HG03175 (cell line): ENCODE measurements around the gene USP26.
"Not testable (repeated sequence)": the region's sequence is repeated elsewhere in the genome, so short reads cannot be mapped to it uniquely, and the experiment has no call there.

Source experiments
- ATAC-seq: cut with Tn5 transposase; IDR thresholded peaks from one replicate; pipeline ENCODE4 v1.9.1; 2021; ENCODE audit warnings: mild to moderate bottlenecking, moderate library complexity; ENCODE audit not compliant: unreplicated experiment

Gene USP26

DNA sequence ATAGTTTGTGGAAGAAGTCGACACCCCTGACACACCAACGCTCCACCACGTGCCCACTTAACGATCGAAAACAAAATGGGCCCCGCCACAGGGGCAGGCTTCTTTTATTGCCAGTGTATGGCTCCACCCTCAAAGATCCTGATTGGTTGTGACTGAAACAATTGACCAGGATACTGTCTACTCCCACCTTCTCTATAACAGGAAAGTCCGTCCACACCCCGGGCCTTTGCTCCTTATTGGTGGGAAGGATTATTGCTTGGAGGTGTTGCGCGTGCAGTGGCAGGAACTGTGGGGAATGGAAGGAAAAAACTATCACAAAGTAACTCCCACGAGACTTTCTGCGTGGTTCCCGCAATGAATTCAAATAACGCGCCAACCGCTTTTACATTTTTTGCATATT lies at the start of gene USP26:
USP26 (minus strand) TSS at position 79 of the 400 bp plus-strand sequence. CDS start 68,889 bp downstream, outside the sequence.
- no peak for ATAC-seq

DNA sequence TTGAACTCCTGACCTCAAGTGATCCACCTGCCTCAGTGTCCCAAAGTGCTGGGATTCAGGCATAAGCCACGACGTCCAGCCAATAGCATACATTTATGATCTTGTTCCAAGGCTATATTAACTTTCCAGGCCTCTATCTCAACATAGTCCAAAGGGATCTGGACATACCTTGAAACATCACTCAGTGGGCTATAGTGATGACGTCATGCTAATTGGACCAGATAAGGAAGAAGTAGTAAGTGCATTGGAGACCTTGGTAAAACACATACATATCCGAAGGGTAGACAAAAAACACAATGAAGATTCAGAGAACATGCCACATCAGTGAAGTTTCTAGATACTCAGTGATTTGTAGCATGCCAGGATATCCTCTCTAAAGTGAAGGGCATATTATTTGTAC lies 37.4 kb upstream of the USP26 start:
- ATAC-seq = no peak

DNA sequence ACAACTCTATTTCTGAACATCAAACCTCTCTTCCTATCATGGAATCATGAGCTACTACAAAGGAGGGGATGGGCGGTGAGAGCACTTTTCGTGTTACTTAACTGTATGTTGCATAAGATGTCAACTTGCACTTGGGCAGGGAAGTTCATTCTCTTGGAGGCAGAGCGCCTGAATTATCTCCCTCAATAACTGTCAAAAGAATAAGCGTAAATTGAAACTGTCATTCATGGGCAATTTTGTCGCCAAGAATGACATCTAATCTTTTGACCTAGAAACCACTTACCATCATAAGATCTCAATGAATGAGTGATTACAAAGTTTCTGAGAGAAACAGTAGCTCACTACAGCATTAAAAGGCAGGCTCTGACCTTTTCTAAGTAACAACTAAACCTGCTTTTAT lies 23.5 kb upstream of the USP26 start:
- ATAC-seq = no peak

DNA sequence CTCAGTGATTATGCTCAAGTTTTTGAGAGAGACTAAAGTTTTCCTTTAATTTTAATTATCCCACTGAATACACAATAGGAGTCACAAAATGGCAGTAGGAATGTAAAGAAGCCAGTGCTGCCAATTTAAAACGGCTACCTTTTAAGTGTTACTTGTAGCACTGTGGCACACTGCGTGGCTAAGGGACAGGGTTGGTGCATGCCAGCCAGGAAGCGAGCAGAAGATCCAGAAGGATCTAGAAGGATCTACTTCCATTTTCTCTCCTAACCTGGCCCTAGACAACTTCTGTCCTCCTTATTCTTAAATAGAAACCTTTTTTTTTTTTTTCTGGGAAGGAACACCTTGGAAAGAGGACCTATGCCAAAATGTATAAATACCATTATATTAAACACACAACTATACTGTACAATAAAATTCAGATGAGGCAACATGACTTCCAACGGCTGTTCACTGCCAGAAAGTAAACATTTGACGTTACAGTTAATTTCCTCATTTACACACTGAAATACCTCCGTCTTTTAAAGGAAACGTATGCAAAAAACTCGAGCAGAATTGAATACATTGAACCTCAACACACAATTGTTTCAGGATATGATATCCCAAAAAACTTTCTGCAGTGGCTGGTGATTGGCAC lies 2.7 kb downstream of the USP26 start:
- ATAC-seq = no peak

DNA sequence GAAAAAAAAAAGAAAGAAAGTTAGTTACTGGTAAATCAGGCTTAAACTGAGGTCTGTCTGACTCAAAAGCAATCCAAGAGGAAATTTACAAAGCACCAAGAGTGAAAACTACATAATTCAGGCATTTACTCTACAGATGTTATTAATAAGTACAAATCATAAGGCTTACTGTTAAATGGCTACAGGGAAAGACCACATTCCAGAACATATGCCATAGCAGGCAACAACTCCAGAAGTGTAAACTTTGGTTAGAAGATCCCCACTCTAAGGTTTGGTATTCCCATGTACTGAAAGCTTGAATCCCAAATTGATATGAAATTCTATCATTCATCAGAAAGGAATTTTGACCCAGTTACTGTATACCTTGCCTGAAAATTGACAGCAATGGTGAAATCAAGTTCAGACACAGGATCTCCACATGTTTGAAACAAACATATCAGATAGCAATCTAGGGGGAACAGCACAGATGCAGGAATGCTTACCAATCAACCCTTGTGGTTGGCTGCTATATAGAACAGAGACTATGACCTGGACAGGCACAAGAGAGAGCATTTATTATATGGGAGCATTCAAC lies 6.6 kb downstream of the USP26 start:
- ATAC-seq = no peak

DNA sequence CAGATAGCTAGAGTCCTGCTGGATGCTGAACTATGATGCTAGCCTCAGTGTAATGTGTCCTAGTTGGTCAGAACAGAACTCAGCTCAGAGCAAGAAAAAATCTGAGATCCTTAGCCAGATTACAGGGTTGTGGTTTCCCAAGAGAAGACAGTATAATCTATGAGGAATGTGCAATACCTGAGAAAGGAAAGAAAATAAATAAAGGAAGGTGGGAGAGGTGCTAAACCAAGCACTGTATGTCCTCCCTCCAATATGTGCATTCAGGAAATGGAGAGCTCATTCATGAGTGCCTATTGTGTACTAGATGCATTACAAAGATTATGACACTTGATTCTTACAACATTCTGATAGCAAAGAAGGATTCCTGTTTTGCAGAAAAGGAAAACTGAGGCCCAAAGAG lies 7.5 kb downstream of the USP26 start:
- no peak for ATAC-seq

DNA sequence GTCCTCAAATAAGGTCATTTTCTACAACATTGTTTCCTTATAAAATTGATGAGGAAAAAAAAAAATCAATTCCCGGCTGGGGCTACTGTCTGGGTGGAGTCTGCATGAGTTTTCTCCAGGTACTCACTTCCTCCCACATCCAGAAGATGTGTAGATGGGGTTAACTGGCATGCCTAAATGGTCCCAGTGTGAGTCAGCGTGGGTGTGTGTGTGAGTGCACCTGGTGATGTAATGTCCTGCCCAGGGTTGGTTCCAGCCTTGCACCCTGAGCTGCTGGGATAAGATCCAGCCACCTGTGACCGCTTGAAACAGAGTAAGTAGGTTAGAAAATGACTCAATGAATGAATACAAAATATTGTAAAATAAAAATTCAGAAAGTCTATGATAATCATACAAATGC lies 11.1 kb downstream of the USP26 start:
- no peak for ATAC-seq

DNA sequence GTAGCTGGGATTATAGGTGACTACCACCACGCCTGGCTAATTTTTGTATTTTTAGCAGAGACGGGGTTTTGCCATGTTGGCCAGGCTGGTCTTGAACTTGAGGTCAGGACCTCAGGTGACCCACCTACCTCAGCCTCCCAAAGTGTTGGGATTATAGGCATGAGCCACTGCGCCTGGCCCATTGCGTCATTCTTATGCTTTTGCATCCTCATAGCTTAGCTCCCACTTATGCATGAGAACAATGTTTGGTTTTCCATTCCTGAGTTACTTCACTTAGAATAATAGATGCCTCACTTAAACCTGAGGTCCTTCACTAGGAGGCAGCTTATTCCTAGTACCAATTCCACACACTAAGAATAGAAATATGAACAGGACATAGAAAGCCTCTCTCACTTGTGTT lies 11.9 kb downstream of the USP26 start:
- not testable (repeated sequence) for ATAC-seq

GRCh38 chrX:133083899-133084298 lies 13.0 kb downstream of the USP26 start:
- no peak for ATAC-seq

DNA sequence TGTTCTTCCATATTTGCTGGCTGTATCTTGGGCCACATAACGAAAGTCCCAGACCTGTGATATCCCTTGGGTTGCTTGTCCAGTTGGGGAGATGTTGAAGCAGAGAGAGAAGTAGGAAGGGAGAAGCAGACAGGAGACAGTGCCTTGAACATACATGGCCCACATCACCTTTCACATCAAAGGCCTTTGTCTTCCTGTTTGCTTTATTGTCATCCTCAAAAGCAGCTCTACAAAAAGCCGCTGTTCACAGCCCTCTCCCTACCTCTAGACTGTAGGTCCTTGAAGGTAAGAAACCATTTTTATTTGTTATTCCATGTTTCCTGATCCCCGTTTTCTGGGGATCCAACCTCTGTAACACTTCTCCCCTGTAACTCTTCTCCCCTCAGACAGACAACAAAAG lies 14.9 kb downstream of the USP26 start:
- no peak for ATAC-seq

- not testable (repeated sequence) for ATAC-seq
Observed at GRCh38 chrX:133077856-133078255, 19.1 kb downstream of the USP26 start.

DNA sequence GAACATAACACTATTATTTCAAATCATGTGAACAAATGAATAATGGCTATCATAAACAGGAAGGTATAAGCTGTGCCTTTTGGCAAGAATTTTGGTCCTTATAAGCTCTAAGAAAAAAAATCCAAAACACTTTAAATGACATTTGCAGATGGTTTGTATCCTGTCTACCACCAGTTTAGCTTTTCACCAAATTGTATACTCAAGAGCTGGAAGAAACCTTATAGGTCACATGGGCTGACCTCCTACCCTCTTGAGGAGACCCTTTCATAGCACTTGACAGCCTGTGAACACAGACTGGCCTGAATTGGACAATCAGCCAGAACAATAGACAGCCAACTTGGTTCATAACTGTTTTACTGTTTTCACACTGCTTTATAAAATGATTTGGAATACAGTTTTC lies 24.3 kb downstream of the USP26 start:
- no peak for ATAC-seq

- ATAC-seq = no peak
Observed at GRCh38 chrX:133068461-133068860, 28.4 kb downstream of the USP26 start.

DNA sequence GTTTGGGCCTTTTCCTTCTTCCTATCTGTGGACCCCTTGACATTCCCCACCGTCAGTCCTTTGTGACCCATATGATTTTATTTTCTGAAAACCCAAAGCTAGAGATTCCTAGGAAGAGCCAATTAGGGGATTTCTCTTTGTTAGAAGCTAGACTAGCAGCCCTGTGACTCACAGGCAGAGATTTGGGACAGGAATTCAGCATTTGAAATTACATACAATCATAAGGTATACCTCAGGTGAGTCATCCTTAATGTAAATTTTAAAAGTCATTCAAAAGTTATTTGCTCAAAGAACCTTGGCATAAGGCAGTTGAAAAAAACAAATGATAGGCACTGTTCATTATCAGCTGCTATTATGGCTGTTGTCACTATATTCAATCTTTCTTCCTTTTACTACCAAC lies 40.6 kb downstream of the USP26 start:
- no peak for ATAC-seq

GRCh38 chrX:133054761-133055405 lies 42.0 kb downstream of the USP26 start:
- ATAC-seq = no peak

DNA sequence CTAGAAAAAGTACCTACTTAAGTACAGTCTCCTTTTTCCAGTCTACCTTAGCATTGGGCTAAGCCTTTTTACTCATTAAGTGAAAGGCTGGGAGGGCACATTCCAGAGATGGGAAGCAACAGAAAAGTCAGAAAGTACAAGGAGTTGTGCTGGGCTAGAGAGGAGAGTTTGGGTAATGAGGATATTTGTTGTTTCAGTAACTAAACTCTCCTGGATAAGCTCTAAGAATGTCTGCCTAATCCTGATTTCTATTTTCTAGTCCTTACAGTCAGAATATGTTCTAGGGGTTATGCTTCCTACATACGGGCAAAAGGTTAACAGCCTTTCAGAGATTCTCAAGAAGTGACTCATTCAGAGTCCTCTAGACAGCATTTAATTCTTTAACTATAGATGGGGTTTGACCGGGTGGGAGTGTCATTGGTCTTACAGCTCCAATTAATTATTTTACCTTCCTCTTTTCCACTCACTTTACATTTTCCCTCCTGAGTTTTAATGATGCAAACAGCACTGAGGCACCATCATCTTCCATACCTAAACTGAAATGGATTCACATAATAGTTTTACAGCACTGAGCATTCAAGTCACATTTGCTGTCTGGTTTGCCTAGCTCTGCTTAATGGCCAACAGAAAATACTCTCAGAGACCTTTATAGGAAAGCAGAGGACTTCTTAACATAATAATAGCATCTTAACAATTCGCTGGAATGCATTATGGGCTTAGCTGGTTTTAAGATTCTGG lies 42.9 kb downstream of the USP26 start:
- no peak for ATAC-seq

DNA sequence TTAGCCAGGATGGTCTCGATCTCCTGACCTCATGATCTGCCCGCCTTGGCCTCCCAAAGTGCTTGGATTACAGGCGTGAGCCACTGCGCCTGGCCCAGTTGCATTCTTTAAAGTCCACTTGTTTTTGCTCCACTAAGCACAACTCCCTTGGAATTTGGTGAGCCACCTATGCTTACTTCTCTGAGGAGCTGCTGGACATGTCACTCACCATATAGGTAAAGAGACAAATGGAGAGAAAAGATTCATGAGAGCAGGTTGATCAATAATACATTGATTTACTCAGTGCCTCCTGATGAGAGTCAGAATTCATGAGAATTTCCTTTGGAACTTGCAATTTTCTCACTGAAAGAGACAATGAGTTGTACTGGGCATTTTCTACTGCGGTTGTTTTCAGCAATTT lies 48.2 kb downstream of the USP26 start:
- ATAC-seq = no peak

DNA sequence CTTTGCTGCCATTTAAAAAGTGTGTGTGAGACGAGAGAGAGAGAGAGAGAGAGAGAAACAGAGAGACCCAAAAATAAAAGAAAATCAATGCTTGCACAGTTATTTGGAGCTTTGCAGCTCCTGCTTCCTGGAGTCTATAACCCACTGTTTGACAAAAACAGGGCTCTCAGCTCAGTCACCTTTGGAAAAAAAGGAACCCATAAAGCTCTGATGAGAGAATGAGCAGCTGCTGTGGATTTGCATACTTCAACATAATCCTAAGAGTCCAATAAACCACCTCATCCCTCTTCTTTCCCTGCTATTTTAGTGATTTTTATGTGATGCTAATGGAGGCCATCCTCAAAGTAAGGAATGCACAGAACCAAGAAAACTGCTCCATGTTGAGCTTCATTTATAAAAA lies 50.3 kb downstream of the USP26 start:
- ATAC-seq = no peak

GRCh38 chrX:133045986-133046385 lies 50.9 kb downstream of the USP26 start:
- ATAC-seq = no peak

- not testable (repeated sequence) for ATAC-seq
Observed at GRCh38 chrX:133044145-133044786, 52.6 kb downstream of the USP26 start.

- no peak for ATAC-seq
Observed at GRCh38 chrX:133042260-133042659, 54.6 kb downstream of the USP26 start.
